ENCODE results near the gene TSR1. TPM values are rescaled to one million over a fixed set of nuclear protein-coding genes. Genes with fewer than 3 reads are reported as not detected.

TSR1 gene
- total RNA-seq, 4 donors from 2014 or later = 76.7 to 94.1 (median 84.7) TPM

- Histone ChIP-seq H3K36me3 (peaks cover 0 to 7% of the 10 kb centered on the region in 2 donors), H3K27ac (no peak overlapping the region), H3K27me3 (no peaks in the 10 kb centered on the region), H3K4me3 (no peak overlapping the region), H3K4me1 (peaks cover 11 to 12% of the 10 kb centered on the region in 2 donors), H3K9me3 (no peaks in the 10 kb centered on the region)
- no peak for DNase-seq
- no peak for ATAC-seq
- TF ChIP-seq POLR2A (IDR thresholded peaks at IDR 0.05) (no peak), CTCF (IDR thresholded peaks at IDR 0.05 in 4 of 5, conservative IDR thresholded peaks at IDR 0.05 in 1 of 5) (no peak)
- intact Hi-C loops (cut with DNase I; ENCODE audit: low total_unique reads) (no loop called here), in situ Hi-C loops (cut with MboI; ENCODE audit: low sequenced_read_pairs in 4 of 4) (no loop called here)
These were observed 31.3 kb downstream of the TSR1 start for GRCh38 chr17:2304931-2305330.

DNA sequence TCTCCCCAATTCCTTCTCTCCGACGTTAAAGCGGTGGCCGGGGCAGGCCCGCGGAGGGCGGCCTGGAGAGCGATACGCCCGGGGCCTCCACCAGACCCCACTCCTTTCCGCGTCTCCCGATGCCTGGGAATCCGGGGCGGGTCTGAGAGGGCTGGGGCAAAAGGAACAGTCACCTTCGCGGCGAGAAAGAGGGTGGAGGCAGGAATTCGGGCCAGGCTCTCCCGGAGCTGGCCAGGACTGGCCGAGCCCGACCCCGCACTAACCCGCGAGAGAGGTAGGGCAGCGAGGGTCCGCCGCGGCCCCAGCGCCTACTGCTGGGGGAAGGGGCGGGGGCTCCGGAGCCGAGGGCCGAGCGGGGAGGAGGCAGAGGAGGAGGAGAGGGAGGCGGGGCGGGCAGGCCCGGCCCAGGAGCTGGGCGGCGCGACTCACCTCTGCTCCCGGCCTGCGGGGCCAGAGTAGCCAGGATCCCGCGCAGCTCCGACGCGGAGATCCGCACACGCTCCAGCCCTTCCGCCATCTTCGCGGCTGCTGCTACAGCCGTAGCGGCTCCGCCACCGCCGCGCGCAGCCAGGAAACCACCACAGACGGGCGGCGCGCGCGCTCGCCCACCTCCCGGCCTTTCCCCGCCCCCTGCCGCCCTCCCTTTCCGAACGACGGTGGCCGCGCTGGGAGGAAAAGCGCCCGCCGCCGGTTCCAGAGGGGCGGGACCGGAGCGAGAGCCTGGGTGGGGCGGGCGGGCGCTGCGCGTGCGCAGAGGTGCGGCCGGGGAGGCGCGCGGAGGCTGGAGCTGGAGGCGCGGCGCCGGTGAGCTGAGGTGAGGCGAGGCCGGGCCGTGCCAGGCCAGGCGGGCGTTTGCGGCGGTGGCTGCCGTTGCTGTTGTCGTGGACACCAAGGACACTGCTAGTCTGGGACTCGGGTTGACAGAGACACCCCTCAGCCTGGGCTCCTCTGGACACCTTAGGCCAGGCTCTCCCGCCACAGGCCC lies 32.8 kb downstream of the TSR1 start, which contains the start of the genes SMG6 and SRR:
SMG6 (minus strand) TSS at position 582 of the 985 bp plus-strand sequence; CDS start at position 517, 65 bp downstream.
SRR (plus strand) TSS at position 747 of the 985 bp plus-strand sequence. CDS start 11,611 bp downstream, outside the sequence.
- DNase-seq (peak; percentile 81 to 89), ATAC-seq (peak; percentile 93 to 94)
- peak; percentile 78 to 82 for TF ChIP-seq POLR2A (IDR thresholded peaks at IDR 0.05)
- TF ChIP-seq CTCF (IDR thresholded peaks at IDR 0.05 in 4 of 5, conservative IDR thresholded peaks at IDR 0.05 in 1 of 5) = peak in 1 of 5 experiments; percentile 18
- intact Hi-C loops (cut with DNase I; ENCODE audit: low total_unique reads) (loop anchor here (2.0 kb wide), 1 partner anchor 49 kb away; no protein-coding TSS in a partner anchor), in situ Hi-C loops (cut with MboI; ENCODE audit: low sequenced_read_pairs in 4 of 4) (no loop called here)
- Histone ChIP-seq H3K36me3 (peaks cover 0 to 21% of the 10 kb centered on the region in 2 donors), H3K4me3 (peak within 1 kb of the TSS; percentile 66 to 83 (median 79)), H3K27ac (peak within 1 kb of the TSS; percentile 81 to 92 (median 90)), H3K27me3 (no peaks in the 10 kb centered on the region), H3K4me1 (peaks cover 11 to 12% of the 10 kb centered on the region in 2 donors), H3K9me3 (no peaks in the 10 kb centered on the region)

DNA sequence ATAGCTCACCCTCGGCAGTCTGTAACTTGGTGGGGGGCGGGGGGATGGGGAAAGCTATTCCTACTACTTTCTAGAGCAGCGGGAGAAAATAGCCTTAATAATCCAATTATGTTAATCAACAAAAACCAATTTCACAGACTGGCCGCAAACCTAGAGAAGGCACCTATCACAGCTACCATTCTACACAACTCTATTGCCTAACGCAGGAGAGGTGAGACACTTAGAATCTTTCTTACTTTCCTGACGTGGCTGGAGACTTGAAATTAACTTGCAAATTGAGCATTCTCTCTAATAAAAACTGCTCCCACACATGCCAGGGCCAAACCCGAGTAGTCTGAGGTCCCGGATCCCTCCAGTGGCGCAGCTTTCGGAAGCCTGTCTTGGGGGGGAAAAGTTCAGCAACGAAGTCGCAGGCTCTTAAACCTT lies 33.5 kb downstream of the TSR1 start:
- peak; percentile 8 to 9 for ATAC-seq
- in situ Hi-C loops (cut with MboI; ENCODE audit: low sequenced_read_pairs in 4 of 4) (no loop called here), intact Hi-C loops (cut with DNase I; ENCODE audit: low total_unique reads) (loop anchor here (2.0 kb wide), 1 partner anchor 50 kb away; no protein-coding TSS in a partner anchor)
- DNase-seq = no peak
- Histone ChIP-seq H3K36me3 (peaks cover 0 to 24% of the 10 kb centered on the region in 2 donors), H3K27me3 (no peaks in the 10 kb centered on the region), H3K27ac (peak overlapping the region; percentile 81 to 92 (median 90)), H3K9me3 (no peaks in the 10 kb centered on the region), H3K4me1 (peaks cover 11 to 18% of the 10 kb centered on the region in 2 donors), H3K4me3 (peak overlapping the region; percentile 66 to 83 (median 79))
- TF ChIP-seq CTCF (IDR thresholded peaks at IDR 0.05 in 4 of 5, conservative IDR thresholded peaks at IDR 0.05 in 1 of 5) (no peak), POLR2A (IDR thresholded peaks at IDR 0.05) (no peak)

GRCh38 chr17:2299756-2300155 lies 36.5 kb downstream of the TSR1 start:
- no peak for ATAC-seq
- no peak for TF ChIP-seq CTCF (IDR thresholded peaks at IDR 0.05 in 4 of 5, conservative IDR thresholded peaks at IDR 0.05 in 1 of 5)
- no peak for TF ChIP-seq POLR2A (IDR thresholded peaks at IDR 0.05)

More at GRCh38 chr17:2299756-2300155, 36.5 kb downstream of the TSR1 start:
- in situ Hi-C loops (cut with MboI; ENCODE audit: low sequenced_read_pairs in 4 of 4) (loop anchor here in 1 of 4 donors (25.0 kb wide), 1 partner anchor 412 kb away; no protein-coding TSS in a partner anchor), intact Hi-C loops (cut with DNase I; ENCODE audit: low total_unique reads) (no loop called here)
- no peak for DNase-seq
- no peaks in the 10 kb centered on the region for H3K9me3 ChIP-seq
- H3K4me1 ChIP-seq = peaks cover 11 to 21% of the 10 kb centered on the region in 2 donors
- no peaks in the 10 kb centered on the region for H3K27me3 ChIP-seq
- H3K36me3 ChIP-seq = peaks cover 0 to 46% of the 10 kb centered on the region in 2 donors
- no peak overlapping the region for H3K27ac ChIP-seq
- no peak overlapping the region for H3K4me3 ChIP-seq
